HG02973 (cell line): ENCODE results near the gene ARL14.
"Not testable (repeated sequence)": the region's sequence is repeated elsewhere in the genome, so short reads cannot be mapped to it uniquely, and the experiment has no call there.

Source experiments
- ATAC-seq: cut with Tn5 transposase; IDR thresholded peaks from one replicate; pipeline ENCODE4 v1.9.1; 2021; ENCODE audit warnings: moderate library complexity; ENCODE audit not compliant: unreplicated experiment

The ARL14 gene

DNA sequence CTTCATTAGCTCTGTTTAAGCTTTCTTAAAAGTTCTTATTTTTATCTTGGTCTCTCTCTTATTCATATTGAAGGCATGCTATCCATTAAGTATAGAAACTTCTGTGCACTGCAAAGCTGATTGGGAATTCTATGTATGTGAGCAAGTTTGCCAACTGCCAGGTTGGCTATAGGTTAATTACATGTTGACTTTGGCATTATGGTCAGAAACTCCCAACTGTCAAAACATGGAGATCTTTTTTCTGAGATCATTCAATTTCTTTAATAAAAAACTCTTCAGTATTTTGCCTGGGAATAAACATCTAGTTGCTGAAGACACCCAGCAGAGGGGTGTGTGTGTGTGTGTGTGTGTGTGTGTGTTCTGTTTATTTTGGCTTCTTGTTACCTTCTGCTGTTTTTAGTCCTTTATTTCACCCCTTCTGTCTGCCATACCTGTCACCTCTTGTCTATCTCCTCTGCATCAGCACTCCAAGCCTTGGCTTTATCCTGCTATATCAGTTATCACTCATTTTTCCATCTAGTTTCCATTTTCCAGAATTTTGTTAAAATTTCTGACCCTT is 1.3 kb upstream of the ARL14 start:
- no peak for ATAC-seq

DNA sequence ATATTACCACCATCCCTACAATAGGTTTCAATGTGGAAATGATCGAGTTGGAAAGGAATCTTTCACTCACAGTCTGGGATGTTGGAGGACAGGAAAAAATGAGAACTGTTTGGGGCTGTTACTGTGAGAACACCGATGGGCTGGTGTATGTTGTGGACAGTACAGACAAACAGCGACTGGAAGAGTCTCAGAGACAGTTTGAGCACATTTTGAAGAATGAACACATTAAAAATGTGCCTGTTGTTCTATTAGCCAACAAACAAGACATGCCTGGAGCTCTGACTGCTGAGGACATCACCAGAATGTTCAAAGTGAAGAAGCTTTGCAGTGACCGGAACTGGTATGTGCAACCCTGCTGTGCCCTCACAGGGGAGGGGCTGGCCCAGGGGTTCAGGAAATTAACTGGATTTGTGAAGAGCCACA is 510 bp downstream of the ARL14 start:
- no peak for ATAC-seq

DNA sequence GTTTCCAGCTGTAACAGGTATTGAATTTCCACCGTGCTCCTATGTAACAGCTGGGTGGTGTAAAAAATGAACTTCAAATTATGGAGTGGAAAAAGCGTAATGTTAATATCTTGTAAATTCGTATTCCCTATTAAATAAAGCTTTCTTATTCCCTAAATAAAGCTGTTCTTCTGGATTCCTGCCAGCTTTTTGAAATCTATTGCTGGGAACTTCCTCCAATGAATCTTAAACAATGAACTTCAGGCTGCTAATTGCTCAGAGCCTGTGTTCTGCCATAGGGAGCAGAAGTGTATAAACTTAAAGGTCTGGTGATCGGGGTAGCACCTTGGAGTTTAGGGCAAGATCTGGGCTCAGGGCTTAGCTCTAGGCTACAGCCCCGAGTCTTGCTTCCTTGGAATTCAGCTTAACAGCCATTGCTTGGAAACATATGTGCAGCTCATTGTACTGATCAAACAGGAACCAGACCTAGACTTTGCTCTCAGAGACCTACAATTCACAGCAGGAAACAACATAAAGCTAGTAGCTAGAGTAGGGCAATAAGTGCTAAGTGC is 1.4 kb downstream of the ARL14 start:
- no peak for ATAC-seq

DNA sequence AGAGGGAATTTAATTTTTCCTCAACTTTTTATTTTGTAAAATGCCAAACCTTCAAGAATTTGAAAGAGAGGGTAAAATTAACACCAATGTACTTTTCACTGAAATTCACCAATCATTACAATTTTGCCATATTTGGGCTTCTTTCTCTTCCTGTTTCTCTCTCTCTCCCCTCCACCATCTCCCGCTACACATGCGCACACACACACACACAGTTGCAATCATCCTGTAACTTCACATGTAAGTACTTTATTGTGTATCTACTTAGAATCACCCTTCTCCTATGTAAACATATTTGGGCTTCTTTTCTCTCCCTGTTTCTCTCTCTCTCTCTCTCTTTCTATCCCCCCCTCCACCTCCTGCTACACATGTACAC is 7.4 kb downstream of the ARL14 start:
- no peak for ATAC-seq

DNA sequence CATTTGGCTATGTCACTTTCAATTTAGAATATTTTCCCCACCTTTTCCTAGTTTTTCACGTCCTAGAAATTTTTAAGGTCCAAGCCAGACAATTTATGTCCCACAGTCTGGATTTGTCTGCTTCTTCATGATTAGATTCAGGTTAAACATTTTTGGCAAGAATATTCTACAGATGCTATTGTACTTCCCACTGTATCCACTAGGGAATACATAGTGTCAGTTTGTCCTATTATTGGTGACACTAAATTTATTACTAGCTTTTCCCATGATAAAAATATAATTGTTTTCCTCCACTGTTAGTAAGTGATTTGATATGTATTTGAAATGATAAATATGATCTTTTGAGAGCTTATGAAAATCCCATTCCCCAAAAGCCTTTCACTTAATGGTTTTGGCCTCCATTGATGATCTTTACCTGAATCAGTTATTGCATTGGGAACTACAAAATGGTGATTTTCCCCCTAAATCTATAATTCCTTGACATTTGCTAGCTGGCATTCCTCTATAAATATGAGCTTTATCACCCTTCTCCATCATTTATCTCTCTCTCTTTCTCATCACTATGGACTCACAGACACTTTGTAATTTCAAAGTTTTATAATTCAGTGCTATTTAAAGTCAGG is 8.3 kb downstream of the ARL14 start:
- ATAC-seq = no peak

DNA sequence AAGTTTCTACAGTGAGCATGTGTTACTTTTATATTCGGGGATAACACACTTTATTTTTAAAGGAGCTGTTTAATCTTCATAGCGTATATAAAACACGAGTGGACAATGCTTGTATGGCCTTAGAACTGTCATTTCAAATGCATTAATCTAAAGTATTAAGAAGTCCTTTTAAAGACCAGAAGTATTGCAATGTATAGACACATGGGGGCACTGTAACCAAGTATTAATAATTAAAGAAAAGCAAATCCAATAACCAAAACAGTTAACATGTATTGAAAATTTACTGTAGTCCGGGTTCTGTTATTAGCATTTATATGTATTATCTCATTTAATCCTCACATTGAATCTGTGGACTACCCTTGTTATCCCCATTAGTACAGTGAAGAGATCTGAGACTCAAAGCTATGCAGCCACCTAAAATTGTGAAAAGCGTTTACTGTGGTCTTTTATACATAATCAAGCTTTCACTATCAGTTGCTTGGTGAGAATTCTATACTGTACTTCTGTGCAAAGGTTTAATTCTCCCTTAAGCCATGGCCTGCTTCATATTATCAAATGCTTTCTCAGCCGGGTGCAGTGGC is 10.1 kb downstream of the ARL14 start:
- no peak for ATAC-seq

DNA sequence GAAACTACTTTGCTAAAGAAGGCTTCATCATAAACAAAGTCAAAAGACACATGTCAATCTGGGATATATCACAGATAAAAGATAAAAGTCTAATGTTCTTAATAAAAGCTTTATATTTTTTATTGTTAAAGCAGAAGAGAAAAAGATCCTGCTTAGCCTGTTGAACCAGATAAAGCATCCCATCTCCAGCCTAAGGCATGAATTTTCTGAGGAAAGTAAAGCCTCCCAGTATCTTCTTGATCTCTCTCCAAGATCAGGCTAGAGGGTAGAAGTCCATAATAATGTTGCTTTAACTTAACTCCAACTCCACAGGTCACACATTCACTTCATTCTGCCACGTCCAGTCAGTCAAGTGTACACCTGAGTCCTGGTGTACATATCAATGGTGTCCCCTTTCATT is 14.2 kb downstream of the ARL14 start:
- no peak for ATAC-seq

DNA sequence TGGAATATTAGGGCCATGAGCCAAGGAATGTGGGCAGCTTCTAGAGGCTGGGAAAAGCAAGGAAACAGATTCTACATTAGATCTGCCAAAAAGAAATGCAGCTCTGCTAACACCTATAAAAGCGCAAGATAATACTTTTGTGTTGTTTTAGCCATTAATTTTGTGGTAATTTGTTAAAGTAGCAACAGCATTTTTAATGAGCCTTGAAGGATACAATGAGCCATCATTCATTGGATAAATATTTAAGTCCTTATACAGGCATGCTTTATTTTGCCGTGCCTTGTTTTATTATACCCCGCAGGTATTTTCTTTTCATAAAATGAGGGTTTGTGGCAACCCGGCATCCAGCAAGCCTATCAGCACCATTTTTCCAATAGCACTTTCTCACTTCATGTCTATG is 15.0 kb downstream of the ARL14 start:
- no peak for ATAC-seq

DNA sequence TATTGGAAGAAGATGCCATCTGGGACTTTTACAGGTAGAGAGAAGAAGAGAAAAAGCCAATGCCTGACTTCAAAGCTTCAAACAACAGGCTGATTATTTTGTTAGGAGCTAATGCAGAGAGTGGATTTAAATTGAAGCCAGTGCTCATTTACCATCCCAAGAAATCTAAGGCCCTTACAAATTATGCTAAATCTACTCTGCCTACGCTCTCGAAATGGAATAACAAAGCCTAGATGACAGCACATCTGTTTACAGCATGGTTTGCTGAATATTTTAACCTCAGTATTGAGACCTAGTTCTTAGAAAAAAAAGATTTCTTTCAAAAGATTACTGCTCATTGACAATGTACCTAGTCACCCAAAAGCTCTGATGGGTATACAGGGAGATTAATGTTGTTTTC is 16.2 kb downstream of the ARL14 start:
- no peak for ATAC-seq

DNA sequence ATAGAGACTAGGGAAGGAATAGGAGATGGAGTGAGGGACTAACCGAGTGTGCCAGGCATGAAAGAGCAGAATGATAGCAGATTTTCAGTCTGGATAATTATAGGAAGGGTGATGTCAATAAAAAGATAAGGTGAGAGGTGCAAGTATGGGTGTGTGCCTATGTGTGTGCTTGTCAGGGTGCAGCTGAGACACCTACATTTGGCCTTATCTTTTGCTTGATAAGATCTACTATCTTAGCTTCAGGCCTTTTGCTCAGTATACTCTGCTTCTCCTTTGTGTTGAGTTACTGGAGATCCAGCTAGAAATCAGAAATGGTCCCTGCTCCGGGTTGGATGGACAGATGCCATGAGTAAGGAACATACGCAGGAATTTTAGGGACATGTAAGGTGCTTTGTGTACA is 17.4 kb downstream of the ARL14 start:
- no peak for ATAC-seq

DNA sequence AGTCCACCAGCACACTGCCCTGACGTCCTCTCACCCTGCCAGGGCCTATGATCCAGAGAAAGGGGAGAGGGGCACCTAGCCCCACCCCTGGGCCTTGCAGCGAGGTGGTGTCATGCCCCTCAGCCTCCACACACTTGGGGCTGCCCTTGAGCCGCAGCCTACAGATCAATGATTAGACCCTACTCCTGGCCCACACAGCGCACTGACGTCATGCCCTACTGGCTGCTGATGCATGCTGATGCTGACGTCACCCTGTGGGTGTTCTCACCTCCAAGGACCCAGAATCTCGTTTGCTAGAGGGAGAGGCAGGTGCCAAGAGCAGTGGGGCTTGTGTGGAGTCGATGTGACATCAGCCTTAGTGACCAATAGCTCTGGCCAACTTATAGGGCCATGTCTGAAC is 18.0 kb downstream of the ARL14 start:
- ATAC-seq = no peak

DNA sequence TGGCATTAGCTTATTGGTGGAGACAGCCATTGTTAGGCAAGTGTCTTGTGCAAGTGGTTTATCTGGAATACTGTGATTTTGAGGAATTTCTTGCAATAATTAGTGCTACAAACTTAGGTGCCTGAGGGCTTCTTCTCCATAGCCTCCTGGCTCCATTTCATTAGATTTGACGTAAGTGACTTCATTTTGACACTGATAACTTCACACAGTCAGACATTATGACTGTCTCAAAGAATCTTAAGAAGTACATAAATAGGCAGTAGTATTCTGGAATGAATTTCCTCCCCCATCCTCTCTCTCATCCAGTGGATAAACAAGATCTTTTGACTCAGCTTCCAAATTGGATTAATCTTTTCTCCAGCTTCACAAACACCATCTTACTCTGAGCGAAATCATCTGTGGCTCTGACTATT is 19.0 kb downstream of the ARL14 start:
- no peak for ATAC-seq

DNA sequence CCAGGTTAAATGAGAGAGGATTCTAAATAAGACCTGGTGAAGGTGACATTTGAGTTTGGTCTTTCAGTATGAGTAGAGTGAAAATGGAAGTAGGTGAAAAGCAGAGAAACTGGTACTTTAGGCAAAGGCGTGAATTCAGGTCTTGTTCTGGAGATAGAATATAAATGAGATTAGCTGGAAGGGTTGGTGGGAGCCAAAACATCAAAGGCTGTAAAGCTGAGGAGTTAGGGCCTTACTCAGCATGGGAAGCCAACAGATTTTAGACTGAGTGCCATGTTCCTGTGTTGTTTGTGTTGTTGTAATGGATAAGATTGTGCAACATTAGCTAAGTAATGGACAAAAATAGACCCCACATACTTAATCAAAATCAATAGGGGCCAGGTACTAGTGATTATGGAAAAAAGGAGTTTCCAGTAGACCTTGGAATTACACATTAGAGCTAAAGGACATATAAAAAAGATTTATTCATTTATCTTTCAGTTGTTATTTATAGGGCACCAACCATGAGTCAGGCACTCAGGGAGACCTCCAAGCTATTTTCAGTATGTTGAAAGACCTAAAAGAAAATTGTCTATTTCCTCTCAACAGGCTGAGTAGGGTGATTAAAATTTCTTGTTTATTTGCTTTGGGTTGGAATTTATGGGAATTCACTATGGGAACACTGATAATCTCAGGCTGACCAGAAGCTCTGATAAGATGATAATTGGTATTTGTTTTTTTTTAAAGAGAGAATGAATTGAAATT is 20.8 kb downstream of the ARL14 start:
- ATAC-seq = peak; percentile 52

DNA sequence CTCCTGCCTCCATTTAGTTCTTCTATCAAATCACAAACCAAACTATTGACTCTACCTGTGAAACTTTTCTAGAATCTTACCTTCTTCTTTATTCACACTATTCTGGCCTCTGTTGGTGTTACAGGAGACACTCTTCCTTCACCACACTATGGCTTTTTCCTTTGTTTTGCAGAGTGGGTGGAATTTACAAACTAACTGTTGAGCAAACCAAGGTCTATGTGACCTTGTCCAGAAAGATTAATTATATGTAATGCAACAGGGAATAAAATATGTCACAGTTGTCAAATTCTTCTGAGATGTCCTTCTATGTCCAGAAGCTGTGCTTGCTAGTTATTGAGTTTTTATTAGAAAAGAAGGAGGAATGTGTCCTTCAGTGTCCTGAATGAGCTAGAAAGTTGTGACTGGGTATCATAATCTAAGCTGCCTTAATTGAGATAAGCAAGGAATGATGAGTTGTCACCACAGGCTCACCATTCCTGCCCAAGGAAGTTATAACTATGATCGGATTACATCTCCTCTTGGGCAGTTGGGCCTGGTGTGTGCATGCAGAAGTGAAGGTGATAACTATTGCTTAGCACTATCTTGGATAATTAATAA is 21.7 kb downstream of the ARL14 start:
- ATAC-seq = no peak

DNA sequence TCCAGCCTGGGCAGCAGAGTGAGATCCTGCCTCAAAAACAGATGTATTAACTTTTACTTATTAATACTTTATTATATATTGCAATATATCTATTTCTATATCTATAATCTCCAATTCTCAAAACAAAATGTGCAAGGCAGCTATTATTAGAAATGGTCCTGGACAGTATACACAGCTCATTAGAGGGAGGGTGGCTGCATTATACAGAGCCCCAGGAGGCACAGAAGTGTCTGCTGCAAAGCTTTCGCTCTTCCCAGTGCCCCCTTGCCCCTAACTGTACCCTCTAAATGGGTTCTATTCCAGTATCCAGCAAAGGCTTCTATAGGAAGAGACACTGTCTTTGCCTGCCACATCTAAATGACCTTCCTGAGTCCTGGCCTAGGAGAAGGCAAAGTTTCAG is 24.5 kb downstream of the ARL14 start:
- ATAC-seq = no peak

DNA sequence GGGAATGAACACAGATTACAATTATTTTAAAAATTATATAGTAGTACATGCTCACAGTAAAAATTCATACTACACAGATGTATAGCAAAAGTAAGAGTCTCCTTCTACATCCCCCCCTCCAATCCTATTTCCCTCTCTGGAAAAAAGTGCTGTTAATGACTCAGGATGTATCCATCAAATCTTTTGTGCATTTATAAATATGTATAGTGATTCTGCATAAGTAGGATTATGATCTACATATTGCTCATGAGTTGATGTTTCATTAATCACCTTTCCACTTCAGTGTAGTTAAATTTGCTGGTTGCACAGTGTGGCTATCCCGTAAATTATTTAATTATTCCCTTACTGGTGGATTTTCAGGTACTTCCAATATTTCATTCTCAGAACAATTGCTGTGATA is 25.3 kb downstream of the ARL14 start:
- no peak for ATAC-seq

DNA sequence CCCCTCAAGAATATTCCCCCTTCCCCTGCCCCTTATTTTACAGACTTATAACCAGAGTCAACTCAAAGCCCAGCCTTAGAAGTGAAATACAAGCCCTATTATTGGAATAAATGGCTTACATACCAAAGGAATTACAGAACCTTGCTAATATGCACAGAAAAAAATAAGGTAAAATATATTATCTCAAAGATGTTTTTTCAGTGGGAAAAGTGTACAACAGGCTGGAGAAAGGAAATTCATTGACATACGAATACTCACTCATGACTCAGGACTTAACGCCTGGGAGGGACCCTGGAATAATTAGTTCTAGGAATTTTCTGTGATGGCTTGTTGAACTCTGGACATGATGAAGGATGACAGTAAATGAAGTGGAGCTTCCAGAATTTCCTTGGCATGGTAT is 27.0 kb downstream of the ARL14 start:
- ATAC-seq = no peak

DNA sequence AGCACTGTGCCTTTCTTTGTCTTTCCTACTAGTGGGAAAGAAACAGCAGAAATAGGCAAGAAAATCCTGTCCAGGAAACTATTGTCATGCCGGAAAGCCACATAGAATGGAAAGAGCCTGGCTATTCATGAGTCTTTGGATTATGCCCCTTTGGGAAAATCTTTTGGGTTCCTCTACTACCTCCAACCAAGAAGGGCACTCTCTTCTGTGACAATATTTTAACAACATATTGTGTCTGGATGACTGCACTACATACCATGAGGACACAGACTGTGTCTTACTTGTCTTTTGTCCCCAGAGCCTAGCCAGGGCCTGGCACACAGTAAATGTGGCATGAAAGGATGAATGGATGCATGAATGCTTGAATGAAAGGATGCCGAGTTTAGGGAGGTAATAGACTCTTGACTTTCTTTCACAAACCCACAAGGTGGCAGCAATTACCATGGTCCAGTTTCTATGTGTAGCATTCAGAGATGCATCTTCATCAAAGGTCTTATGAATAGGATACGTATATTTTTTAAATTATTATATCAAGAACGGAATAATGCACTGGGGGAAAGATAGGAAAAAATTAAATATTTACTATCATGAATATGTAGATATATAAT is 30.3 kb downstream of the ARL14 start:
- peak; percentile 78 for ATAC-seq

DNA sequence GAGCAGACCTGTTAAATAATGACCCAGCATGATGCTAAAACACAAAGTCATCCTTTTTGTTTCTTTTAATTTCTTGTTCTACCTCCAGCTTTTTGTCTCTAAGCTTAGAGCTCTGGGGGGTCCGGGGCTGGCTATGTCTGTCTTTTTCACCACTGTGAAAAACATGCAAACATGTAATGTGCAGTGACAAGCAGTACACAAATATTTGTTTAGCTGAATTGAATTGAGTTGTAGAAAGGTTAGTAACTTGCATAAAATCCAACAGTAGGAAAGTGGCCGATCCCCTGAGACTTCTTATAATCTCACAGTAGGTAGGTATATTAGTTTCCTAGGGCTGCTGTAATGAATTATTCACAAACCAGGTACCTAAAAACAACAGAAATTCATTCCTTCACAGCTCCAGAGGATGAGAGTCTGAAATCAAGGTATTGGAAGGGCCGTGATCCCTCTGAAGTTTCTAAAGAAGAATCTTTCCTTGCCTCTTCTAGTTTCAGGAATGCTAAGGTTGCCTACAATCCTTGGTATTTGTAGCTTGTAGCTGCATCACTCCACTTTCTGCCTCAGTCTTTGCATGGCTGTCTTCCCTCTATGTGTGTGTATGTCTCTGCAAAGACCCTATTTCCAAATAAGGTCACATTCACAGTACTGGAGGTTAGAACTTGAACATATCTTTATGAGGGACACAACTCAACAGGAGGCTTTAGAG is 32.7 kb downstream of the ARL14 start:
- no peak for ATAC-seq

DNA sequence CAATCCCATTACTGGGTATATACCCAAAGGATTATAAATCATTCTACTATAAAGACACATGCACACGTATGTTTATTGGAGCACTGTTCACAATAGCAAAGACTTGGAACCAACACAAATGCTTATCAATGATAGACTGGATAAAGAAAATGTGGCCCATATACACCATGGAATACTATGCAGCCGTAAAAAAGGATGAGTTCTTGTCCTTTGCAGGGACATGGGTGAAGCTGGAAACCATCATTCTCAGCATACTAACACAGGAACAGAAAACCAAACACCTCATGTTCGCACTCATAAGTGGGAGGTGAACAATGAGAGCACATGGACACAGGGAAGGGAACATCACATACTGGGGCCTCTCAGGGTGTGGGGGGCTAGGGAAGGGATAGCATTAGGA is 36.2 kb downstream of the ARL14 start:
- not testable (repeated sequence) for ATAC-seq

DNA sequence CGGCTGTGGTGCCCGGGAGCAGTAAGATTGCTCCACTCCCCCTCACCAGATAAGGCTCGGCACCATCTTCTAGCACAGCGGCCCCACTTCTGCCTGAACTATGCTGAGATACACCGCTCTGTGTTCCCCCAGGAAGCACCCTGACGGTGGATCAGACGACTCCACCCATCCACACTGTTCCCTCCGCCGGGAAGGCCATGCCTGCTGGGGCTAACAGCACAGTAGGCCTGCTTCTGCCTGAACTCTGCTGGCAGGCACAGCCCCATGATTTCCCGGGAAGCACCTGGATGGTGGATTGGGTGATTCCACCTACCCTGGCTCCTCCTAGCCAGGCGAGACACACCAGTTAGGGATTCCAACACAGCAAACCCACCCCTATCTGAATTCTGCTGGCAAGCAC is 42.8 kb downstream of the ARL14 start:
- ATAC-seq = no peak
